SJCRH30 (cell line): ENCODE results near the gene MC1R. TPM values are rescaled to one million over a fixed set of nuclear protein-coding genes. Genes with fewer than 3 reads are reported as not detected.
"Not testable (repeated sequence)": the region's sequence is repeated elsewhere in the genome, so short reads cannot be mapped to it uniquely, and the experiment has no call there.

Experiments used
- DNase-seq, 2 experiments: peaks; one replicate each; pipeline ENCODE4 v3.0.0-alpha.2; 2015 to 2020
- H3K27ac ChIP-seq: fragments of 250-450 bp; sonication (Bioruptor Pico); 2 replicates; pipeline ENCODE4 v1.5.1; 2020; ENCODE audit warnings: mild to moderate bottlenecking, moderate library complexity
- H3K27me3 ChIP-seq: fragments of 250-450 bp; sonication (Bioruptor Pico); 2 replicates; pipeline ENCODE4 v1.5.1; 2020; ENCODE audit warnings: mild to moderate bottlenecking, moderate library complexity
- H3K36me3 ChIP-seq: fragments of 250-450 bp; sonication (Bioruptor Pico); 2 replicates; pipeline ENCODE4 v1.5.1; 2020; ENCODE audit warnings: mild to moderate bottlenecking, moderate library complexity
- H3K4me1 ChIP-seq: fragments of 250-450 bp; sonication (Bioruptor Pico); 2 replicates; pipeline ENCODE4 v1.5.1; 2020; ENCODE audit warnings: mild to moderate bottlenecking, moderate library complexity
- H3K4me3 ChIP-seq: fragments of 250-450 bp; sonication (Bioruptor Pico); 2 replicates; pipeline ENCODE4 v1.5.1; 2020; ENCODE audit warnings: mild to moderate bottlenecking, moderate library complexity
- H3K9me3 ChIP-seq: fragments of 250-450 bp; sonication (Bioruptor Pico); replicated peaks from 2 replicates; pipeline ENCODE4 v1.5.1; 2020; ENCODE audit warnings: mild to moderate bottlenecking, moderate library complexity
- total RNA-seq: library from RNA; depleted of rRNA; stranded (reverse); fragments of >200 nt; shearing (Covaris generic); gene quantifications from 2 replicates; pipeline ENCODE4 v1.2.3, GENCODE V29; 2014

The MC1R gene
- total RNA-seq, 1 experiment from 2014 or later = 1.7 TPM

DNA sequence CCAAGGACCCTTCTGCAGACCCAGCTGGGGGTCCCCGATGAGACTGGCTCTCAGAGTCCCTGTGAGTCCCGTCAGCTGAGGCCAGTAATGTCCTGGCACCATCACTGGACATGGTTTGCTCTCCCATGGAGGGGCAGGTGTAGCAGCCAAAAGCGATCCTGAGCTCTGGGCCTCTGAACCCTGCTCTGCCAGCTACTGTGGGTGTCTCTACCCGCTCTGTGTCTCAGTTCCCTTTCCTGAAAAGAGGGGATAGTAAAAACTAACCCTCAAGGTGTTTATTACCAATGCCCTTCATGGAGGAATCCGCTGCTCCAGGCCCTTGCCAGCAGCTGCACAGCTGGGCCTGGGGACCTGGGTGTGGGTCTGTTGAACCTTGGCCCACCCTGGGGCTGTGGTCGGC, 13.3 kb downstream of the MC1R start:
- no peaks in the 10 kb centered on the region for H3K4me1 ChIP-seq

DNA sequence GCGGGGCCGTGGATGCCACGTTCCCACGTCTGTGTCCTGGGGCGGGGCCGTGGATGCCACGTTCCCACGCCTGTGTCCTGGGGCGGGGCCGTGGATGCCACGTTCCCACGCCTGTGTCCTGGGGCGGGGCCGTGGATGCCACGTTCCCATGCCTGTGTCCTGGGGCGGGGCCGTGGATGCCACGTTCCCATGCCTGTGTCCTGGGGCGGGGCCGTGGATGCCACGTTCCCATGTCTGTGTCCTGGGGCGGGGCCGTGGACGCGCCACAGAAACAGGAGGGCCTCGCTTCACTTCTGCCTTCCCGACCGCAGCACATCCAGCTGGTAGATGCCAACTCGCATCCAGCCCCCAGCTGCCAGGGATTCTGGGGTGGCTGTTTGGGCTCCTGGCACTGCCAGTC, 15.4 kb downstream of the MC1R start:
- DNase-seq, H3K27ac ChIP-seq, H3K9me3 ChIP-seq, H3K36me3 ChIP-seq, H3K4me1 ChIP-seq, H3K27me3 ChIP-seq, H3K4me3 ChIP-seq: not testable (repeated sequence)

More for the DNA sequence above, 13.3 kb downstream of the MC1R start:
- no peak for DNase-seq
- Histone ChIP-seq H3K27me3 (no peaks in the 10 kb centered on the region), H3K36me3 (no peaks in the 10 kb centered on the region), H3K9me3 (no peaks in the 10 kb centered on the region), H3K27ac (no peak overlapping the region), H3K4me3 (no peak overlapping the region)

DNA sequence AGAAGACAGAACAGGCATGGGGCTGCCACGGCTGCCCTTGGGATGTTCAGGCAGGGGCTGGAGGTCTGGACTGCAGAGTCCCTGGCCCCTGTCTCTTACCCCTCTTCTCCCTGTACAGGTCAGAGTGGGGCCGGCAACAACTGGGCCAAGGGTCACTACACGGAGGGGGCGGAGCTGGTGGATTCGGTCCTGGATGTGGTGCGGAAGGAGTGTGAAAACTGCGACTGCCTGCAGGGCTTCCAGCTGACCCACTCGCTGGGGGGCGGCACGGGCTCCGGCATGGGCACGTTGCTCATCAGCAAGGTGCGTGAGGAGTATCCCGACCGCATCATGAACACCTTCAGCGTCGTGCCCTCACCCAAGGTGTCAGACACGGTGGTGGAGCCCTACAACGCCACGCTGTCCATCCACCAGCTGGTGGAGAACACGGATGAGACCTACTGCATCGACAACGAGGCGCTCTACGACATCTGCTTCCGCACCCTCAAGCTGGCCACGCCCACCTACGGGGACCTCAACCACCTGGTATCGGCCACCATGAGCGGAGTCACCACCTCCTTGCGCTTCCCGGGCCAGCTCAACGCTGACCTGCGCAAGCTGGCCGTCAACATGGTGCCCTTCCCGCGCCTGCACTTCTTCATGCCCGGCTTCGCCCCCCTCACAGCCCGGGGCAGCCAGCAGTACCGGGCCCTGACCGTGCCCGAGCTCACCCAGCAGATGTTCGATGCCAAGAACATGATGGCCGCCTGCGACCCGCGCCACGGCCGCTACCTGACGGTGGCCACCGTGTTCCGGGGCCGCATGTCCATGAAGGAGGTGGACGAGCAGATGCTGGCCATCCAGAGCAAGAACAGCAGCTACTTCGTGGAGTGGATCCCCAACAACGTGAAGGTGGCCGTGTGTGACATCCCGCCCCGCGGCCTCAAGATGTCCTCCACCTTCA, 16.2 kb downstream of the MC1R start:
- no peak for DNase-seq
- Histone ChIP-seq H3K27ac (no peak overlapping the region), H3K4me3 (no peak overlapping the region), H3K27me3 (no peaks in the 10 kb centered on the region), H3K36me3 (no peaks in the 10 kb centered on the region), H3K9me3 (no peaks in the 10 kb centered on the region), H3K4me1 (no peaks in the 10 kb centered on the region)

DNA sequence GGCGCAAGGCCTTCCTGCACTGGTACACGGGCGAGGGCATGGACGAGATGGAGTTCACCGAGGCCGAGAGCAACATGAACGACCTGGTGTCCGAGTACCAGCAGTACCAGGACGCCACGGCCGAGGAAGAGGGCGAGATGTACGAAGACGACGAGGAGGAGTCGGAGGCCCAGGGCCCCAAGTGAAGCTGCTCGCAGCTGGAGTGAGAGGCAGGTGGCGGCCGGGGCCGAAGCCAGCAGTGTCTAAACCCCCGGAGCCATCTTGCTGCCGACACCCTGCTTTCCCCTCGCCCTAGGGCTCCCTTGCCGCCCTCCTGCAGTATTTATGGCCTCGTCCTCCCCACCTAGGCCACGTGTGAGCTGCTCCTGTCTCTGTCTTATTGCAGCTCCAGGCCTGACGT, 17.0 kb downstream of the MC1R start:
- not testable (repeated sequence) for DNase-seq, H3K36me3 ChIP-seq, H3K4me3 ChIP-seq, H3K27ac ChIP-seq, H3K9me3 ChIP-seq, H3K4me1 ChIP-seq, H3K27me3 ChIP-seq

DNA sequence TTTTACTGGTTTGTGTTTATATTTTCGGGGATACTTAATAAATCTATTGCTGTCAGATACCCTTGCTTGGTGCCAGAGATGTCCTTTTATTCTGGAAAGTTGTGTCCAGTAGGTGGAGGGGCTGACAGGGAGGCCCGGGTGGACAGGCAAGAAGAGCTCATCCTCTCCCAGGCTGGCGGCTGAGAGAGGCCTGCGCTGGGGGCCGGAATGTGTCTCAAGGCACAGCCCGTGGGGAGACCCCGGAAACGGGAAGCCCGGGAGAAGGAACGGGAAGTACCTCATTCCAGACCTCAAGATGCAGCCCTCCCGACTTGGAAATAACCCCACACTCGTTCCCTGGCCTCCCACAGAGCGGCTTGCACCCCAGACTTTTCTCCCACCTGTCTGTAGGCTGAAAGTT, 17.4 kb downstream of the MC1R start:
- no peak for DNase-seq
- no peak overlapping the region for H3K4me3 ChIP-seq
- H3K36me3 ChIP-seq = no peaks in the 10 kb centered on the region
- H3K27me3 ChIP-seq = no peaks in the 10 kb centered on the region
- no peak overlapping the region for H3K27ac ChIP-seq
- H3K9me3 ChIP-seq = no peaks in the 10 kb centered on the region
- H3K4me1 ChIP-seq = no peaks in the 10 kb centered on the region

DNA sequence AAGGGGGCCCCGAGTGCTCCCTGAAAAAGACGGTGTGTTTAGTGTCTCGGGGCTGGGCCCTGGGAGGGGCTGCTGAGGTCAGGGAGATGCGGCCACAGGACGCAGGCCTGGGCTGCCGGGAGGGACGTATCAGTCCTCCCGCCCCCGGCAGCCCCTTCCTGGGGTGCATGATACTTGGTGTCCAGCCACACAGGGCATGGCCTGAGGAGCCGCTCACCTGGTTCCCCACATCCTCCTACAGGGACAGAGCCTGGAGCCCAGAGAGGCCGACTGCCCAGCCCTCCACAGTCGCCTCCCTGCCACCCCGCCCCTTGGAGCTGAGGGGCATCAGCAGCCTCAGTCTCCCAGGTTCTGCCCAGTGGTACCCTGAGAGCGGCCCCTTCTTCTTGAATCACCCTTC, 17.8 kb downstream of the MC1R start:
- no peak overlapping the region for H3K4me3 ChIP-seq
- H3K27ac ChIP-seq = no peak overlapping the region
- DNase-seq = no peak
- no peaks in the 10 kb centered on the region for H3K4me1 ChIP-seq
- no peaks in the 10 kb centered on the region for H3K27me3 ChIP-seq
- H3K36me3 ChIP-seq = no peaks in the 10 kb centered on the region
- H3K9me3 ChIP-seq = no peaks in the 10 kb centered on the region

DNA sequence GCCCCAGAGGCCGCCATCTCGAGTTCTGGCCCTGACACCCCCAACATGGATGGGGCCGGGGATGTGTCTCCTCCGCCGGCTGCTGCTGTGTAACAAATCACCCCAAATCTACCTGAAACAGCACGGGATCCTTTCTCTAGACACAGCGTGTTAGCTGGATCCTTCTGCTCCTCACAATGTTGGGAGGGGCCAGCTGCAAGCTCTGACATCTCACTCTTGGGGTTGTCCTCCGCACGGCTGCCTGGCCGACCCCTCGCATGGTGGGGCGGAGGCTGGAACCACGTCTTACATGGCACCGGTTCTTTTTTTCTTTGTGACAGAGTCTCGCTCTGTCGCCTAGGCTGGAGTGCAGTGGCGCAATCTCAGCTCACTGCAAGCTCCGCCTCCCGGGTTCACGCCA, 18.3 kb downstream of the MC1R start:
- no peak overlapping the region for H3K27ac ChIP-seq
- no peaks in the 10 kb centered on the region for H3K4me1 ChIP-seq
- no peaks in the 10 kb centered on the region for H3K27me3 ChIP-seq
- H3K4me3 ChIP-seq = no peak overlapping the region
- DNase-seq = no peak
- H3K36me3 ChIP-seq = no peaks in the 10 kb centered on the region
- no peaks in the 10 kb centered on the region for H3K9me3 ChIP-seq

DNA sequence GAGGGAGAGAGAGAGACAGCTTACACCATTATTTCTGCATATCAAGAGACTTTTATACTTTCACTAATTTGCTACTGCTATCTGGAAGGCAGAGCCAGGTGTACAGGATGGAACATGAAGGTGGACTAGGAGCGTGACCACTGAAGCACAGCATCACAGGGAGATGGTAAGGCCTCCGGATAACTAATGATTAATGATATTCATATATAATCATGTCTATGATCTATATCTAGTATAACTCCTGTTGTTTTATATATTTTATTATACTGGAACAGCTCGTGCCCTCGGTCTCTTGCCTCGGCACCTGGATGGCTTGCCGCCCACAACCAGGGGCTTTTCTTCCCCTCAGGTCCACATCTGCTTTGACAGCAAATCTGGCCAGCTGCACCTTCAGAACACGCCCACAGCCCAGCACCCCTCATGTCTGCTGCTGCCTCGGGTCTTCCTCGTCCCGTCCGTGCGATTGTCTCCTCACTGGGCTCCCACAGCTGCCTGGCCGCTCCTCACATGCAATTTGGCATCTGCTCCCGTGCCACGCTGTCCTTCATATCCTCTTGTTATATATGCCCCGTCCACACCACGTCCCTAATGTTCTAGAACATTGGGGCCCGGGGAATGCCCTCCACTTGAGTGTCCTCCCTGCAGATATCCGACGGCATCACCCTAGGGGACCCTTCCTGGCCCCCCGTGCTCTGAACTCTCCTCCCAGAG, 19.7 kb downstream of the MC1R start:
- Histone ChIP-seq H3K4me1 (no peaks in the 10 kb centered on the region; the same call in 1 of the 2 replicates), H3K36me3 (no peaks in the 10 kb centered on the region), H3K27me3 (no peaks in the 10 kb centered on the region), H3K9me3 (no peaks in the 10 kb centered on the region), H3K4me3 (no peak overlapping the region), H3K27ac (no peak overlapping the region)
- DNase-seq = no peak

DNA sequence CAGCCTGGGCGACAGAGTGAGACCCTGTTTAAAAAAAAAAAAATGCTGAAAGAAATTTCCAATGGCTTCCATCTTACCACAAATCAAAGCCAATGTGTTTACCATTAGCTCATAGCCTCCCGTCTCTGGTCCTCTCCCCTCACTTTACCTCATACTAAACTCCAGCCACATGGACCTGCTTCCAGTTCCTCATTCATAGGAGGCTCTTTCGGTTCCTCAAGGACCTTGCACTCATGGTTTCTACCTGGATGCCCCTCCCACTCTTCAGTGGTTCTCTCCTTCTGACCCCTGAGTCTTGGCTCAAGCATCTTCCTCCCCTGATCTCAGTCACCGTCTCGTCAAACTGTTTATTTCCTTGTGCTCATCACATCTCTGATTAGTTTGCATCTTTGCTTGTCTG, 26.1 kb downstream of the MC1R start:
- H3K4me3 ChIP-seq = no peak overlapping the region
- no peak for DNase-seq
- H3K4me1 ChIP-seq = no peaks in the 10 kb centered on the region; the same call in 1 of the 2 replicates
- H3K9me3 ChIP-seq = no peaks in the 10 kb centered on the region
- H3K27me3 ChIP-seq = peaks cover 4% of the 10 kb centered on the region
- no peak overlapping the region for H3K27ac ChIP-seq
- no peaks in the 10 kb centered on the region for H3K36me3 ChIP-seq

DNA sequence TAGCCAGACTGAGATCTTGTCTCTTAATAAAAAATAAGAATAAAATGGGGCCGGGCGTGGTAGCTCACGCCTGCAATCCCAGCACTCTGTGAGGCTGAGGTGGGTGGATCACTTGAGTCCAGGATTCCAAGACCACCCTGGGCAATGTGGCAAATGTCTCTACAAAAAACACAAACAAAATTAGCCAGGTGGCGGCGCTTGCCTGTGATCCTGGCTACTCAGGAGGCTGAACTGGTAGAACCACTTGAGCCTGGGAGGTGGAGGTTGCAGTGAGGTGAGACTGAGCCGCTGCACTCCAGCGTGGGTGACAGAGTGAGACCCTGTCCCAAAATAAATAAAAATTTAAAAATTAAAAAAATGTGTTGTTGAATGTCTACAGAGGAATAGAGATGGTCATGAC, 27.0 kb downstream of the MC1R start:
- H3K4me1 ChIP-seq = no peaks in the 10 kb centered on the region; the same call in 1 of the 2 replicates
- H3K36me3 ChIP-seq = no peaks in the 10 kb centered on the region
- DNase-seq = no peak
- H3K27ac ChIP-seq = no peak overlapping the region
- H3K9me3 ChIP-seq = no peaks in the 10 kb centered on the region
- H3K27me3 ChIP-seq = peaks cover 4% of the 10 kb centered on the region
- H3K4me3 ChIP-seq = no peak overlapping the region

DNA sequence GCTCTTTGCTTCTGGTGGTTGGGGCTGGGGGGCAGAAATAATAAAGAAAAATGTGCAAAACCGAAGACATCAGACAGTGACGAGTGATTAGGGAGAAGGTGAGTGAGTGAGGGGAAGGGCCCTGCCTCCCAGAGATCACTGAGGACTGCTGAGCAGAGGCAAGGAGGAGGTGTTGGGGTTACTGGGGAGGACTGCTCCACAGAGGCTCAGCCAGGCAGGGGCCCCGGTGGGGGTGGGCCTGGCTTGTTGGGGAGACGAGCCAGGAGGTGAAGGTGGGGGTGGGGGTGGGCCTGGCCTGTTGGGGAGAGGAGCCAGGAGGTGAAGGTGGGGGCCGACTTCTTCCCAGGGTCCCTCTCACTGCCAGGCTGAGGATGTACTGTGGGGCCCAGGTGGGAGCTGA, 27.9 kb downstream of the MC1R start:
- no peak for DNase-seq
- Histone ChIP-seq H3K27me3 (peaks cover 4% of the 10 kb centered on the region), H3K9me3 (no peaks in the 10 kb centered on the region), H3K4me1 (no peaks in the 10 kb centered on the region; the same call in 1 of the 2 replicates), H3K36me3 (no peaks in the 10 kb centered on the region), H3K4me3 (no peak overlapping the region), H3K27ac (no peak overlapping the region)

DNA sequence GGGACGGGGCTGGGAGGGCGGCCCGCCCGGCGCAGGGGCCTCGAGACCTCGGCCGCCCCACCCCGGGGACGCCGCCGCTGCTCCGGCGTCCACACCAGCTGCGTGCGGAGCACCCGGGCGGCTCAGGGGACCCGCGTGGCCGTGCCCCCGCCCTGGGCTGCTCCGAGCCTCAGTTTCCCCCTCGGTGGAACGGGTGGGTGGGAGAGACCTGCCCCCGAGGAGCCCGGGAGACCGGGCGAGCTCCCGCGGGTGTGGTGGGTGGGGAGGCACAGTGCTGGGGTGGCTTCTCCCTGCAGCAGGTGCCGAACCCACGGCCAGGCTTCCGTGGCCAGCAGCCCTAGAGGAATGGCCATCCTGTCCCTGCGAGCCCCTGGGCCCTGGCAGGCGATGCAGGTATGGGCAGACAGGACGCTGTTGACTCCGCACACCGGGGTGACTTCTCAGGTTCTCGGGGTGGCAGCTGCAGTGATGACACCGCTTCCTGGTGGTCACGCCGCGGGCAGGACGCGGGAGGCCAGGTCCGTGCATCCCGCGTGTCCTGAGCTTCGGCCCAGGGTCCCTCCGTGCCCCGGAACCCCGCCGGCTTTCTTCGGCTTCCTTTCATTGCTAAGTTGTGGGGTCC, 30.6 kb downstream of the MC1R start:
- peaks cover 4% of the 10 kb centered on the region for H3K27me3 ChIP-seq
- peaks cover 4% of the 10 kb centered on the region; the same call in 1 of the 2 replicates for H3K4me1 ChIP-seq
- no peaks in the 10 kb centered on the region for H3K9me3 ChIP-seq
- no peaks in the 10 kb centered on the region for H3K36me3 ChIP-seq
- DNase-seq = no peak
- peak overlapping the region; percentile 60 for H3K4me3 ChIP-seq
- H3K27ac ChIP-seq = no peak overlapping the region

DNA sequence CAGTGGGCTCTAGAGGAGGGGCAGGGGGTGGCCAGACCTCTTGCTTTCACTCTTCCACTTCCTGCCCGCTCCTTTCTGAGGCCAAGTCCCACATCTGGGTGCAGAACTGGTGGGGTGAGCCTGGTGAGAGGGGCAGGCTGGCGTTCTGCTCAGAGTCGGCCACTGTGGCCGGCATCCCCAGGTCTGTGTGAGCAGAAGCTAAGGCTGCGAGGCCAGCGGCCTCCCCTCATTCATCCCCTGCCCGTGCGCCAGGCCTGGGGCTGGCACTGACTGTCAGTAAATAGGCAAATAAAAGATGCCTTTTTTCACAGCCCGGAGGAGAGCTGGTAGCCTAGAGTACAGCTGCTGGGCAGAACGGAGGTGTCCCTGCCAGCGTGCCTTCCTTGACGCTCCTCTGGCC, 31.1 kb downstream of the MC1R start:
- Histone ChIP-seq H3K27me3 (peaks cover 4% of the 10 kb centered on the region), H3K27ac (no peak overlapping the region), H3K36me3 (no peaks in the 10 kb centered on the region), H3K9me3 (no peaks in the 10 kb centered on the region), H3K4me1 (peaks cover 9% of the 10 kb centered on the region; the same call in 1 of the 2 replicates), H3K4me3 (no peak overlapping the region)
- DNase-seq = no peak

DNA sequence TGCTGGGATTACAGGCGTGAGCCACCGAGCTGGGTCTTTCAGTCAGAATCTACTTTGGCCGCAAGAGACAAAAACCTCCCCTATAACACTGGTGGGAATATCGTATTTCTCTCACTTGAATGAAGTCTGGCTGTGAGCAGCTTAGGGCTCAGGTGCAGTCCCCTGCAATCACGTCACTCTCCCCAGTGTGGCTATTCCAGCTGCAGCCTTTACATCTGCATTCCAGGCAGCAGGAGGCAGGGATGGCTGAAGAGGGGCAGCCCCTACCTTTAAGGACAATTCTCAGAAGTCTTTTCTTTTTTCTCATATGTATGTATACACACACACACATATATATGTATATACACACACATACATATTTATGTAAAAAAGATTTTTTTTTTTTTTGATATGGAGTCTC, 32.8 kb downstream of the MC1R start:
- no peak overlapping the region for H3K4me3 ChIP-seq
- DNase-seq = no peak
- H3K9me3 ChIP-seq = no peaks in the 10 kb centered on the region
- no peak overlapping the region for H3K27ac ChIP-seq
- no peaks in the 10 kb centered on the region for H3K36me3 ChIP-seq
- H3K27me3 ChIP-seq = peaks cover 4% of the 10 kb centered on the region
- peaks cover 16% of the 10 kb centered on the region; the same call in 1 of the 2 replicates for H3K4me1 ChIP-seq

DNA sequence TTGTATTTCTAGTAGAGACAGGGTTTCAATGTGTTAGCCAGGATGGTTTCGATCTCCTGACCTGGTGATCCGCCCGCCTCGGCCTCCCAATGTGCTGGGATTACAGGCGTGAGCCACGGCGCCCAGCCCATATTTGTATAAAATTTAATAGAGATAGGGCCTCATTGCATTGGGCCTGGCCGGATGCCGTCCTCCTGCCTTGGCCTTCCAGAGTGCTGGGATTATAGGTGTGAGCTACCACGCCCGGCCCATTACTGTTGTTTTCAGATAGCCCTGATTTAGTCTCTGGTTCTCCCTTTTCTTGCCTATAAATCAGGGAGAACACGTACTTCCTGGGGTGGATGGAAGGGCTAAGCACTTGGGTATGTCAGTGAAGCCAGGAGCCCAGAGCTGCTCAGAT, 33.4 kb downstream of the MC1R start:
- Histone ChIP-seq H3K4me1 (peaks cover 16% of the 10 kb centered on the region; the same call in 1 of the 2 replicates), H3K27me3 (peaks cover 4% of the 10 kb centered on the region), H3K27ac (no peak overlapping the region), H3K4me3 (no peak overlapping the region), H3K9me3 (no peaks in the 10 kb centered on the region), H3K36me3 (no peaks in the 10 kb centered on the region)
- no peak for DNase-seq
